ENCODE results near the gene MC4R. TPM values are rescaled to one million over a fixed set of nuclear protein-coding genes. Genes with fewer than 3 reads are reported as not detected.

The MC4R gene
- total and polyA plus RNA-seq, 10 of the 15 experiments (the other 5 are each of a cell fraction or from before 2014, with no cell fraction given): not detected

GRCh38 chr18:60385693-60386092, 13.1 kb upstream of the MC4R start:
- Histone ChIP-seq H3K27ac (ENCODE audit: control insufficient read depth, insufficient read depth) (no peak overlapping the region), H3K4me2 (ENCODE audit: control insufficient read depth, insufficient read depth) (no peak overlapping the region), H3K9me3 (replicated peaks; ENCODE audit: control insufficient read depth, insufficient read depth, low read length) (no peaks in the 10 kb centered on the region), H3K79me2 (ENCODE audit: control insufficient read depth, insufficient read depth, low read length) (no peaks in the 10 kb centered on the region), H2AFZ (ENCODE audit: control insufficient read depth, low read depth, low read length) (no peak overlapping the region), H3K36me3 (ENCODE audit: control insufficient read depth in 2 of 2, insufficient read depth in 2 of 2, low read length in 1 of 2) (no peaks in the 10 kb centered on the region), H4K20me1 (ENCODE audit: control insufficient read depth, insufficient read depth) (no peaks in the 10 kb centered on the region), H3K27me3 (replicated peaks in 1 of 2; ENCODE audit: control insufficient read depth in 2 of 2, insufficient read depth in 2 of 2, low read length in 1 of 2) (no peaks in the 10 kb centered on the region), H3K4me3 (no peak overlapping the region), H3K9ac (ENCODE audit: control insufficient read depth, insufficient read depth, low read length) (no peak overlapping the region), H3K4me1 (ENCODE audit: control insufficient read depth, insufficient read depth, low read length) (no peaks in the 10 kb centered on the region)
- ATAC-seq (no peak), DNase-seq (ENCODE audit: low read depth, low spot score) (no peak), FAIRE-seq (no peak)
- in situ Hi-C loops (cut with MboI) (no loop called here), intact Hi-C loops (cut with micrococcal nuclease; ENCODE audit: unreplicated experiment) (no loop called here)
- 29% methylated on average over 5 of the region's 5 CpGs for WGBS (ENCODE audit: insufficient coverage, insufficient replicate concordance, low lambda C conversion rate, missing lambda C conversion rate)
- POLR2A ChIA-PET: no interaction called here
- CTCF ChIA-PET: no interaction called here
- RAD21 ChIA-PET (ENCODE audit: unreplicated experiment): no interaction called here
- BruUV-seq (replicated peaks): no TSS peak
- SMC1A ChIA-PET (ENCODE audit: uncharacterized antibody, unreplicated experiment): no interaction called here
- TF ChIP-seq CEBPZ (IDR thresholded peaks at IDR 0.05; ENCODE audit: low read depth, low read length) (no peak), NFXL1 (IDR thresholded peaks at IDR 0.05; ENCODE audit: borderline replicate concordance) (no peak), ELK1 (IDR thresholded peaks at IDR 0.05; ENCODE audit: low read depth, low read length) (no peak), TCF7 (IDR thresholded peaks at IDR 0.05; ENCODE audit: borderline replicate concordance) (no peak), ATF2 (IDR thresholded peaks at IDR 0.05; ENCODE audit: low read length) (no peak), NKRF (conservative IDR thresholded peaks at IDR 0.05) (no peak), CHD4 (IDR thresholded peaks at IDR 0.05) (no peak), ZNF207 (IDR thresholded peaks at IDR 0.05; ENCODE audit: borderline replicate concordance) (no peak), POLR2AphosphoS2 (IDR thresholded peaks at IDR 0.05; ENCODE audit: low read depth, low read length) (no peak), E2F8 (IDR thresholded peaks at IDR 0.05; ENCODE audit: low read depth, partially characterized antibody) (no peak), MAX (IDR thresholded peaks at IDR 0.05; ENCODE audit: low read depth, low read length) (no peak), EP300 (IDR thresholded peaks at IDR 0.05; ENCODE audit: borderline replicate concordance in 1 of 2, control insufficient read depth in 1 of 2, low read depth in 2 of 2, low read length in 2 of 2) (no peak)

Measured in GM12878 (cell line).